ENCODE data around the gene USP8. TPM values are rescaled to one million over a fixed set of nuclear protein-coding genes. Genes with fewer than 3 reads are reported as not detected.

USP8 gene
- total and polyA plus RNA-seq, 4 donors = 20.4 to 42.8 (median 32.5) TPM

DNA sequence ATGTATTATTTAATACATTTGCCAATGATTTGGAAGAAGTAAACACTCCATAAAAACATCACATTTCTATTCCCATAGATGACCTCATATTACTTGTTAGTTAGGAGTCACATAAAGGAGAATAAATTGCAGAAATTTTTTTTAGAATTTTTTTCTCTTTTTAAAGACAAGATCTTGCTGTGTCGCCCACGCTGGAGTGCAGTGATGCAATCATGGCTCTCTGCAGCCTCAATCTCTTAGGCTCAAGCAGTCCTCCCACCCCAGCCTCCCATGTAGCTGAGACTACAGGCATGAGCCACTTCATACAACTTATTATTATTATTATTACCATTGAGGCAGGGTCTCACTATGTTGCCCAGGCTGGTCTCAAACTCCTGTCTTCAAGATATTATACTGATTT is 12.3 kb upstream of the USP8 start:
- Histone ChIP-seq H3K27me3 (ENCODE audit: control insufficient read depth in 4 of 4, insufficient read depth in 4 of 4, low read length in 3 of 4) (no peaks in the 10 kb centered on the region), H3K27ac (ENCODE audit: low read depth in 1 of 2, low read length in 2 of 2) (no peak overlapping the region), H3K4me3 (ENCODE audit: low read depth in 1 of 3, low read length in 3 of 3) (no peak overlapping the region), H3K36me3 (ENCODE audit: control insufficient read depth in 4 of 4, insufficient read depth in 3 of 4, low read depth in 1 of 4, low read length in 3 of 4) (no peaks in the 10 kb centered on the region), H3K9ac (ENCODE audit: low read depth in 1 of 2, low read length in 2 of 2) (no peak overlapping the region), H3K9me3 (ENCODE audit: control insufficient read depth in 4 of 4, low read length in 3 of 4) (no peaks in the 10 kb centered on the region), H3K4me1 (ENCODE audit: control insufficient read depth in 4 of 4, insufficient read depth in 4 of 4, low read length in 3 of 4) (no peaks in the 10 kb centered on the region)
- WGBS = 70% methylated on average over 2 of the region's 2 CpGs
- no peak for TF ChIP-seq HNF4A (conservative IDR thresholded peaks at IDR 0.05)
- no peak for TF ChIP-seq TAF1 (conservative IDR thresholded peaks at IDR 0.05)
- no peak for TF ChIP-seq HNF4G (IDR thresholded peaks at IDR 0.05)
- TF ChIP-seq SP1 (IDR thresholded peaks at IDR 0.05) = no peak
- TF ChIP-seq NR2F2 (IDR thresholded peaks at IDR 0.05) = no peak
- TF ChIP-seq, protein P1, sequence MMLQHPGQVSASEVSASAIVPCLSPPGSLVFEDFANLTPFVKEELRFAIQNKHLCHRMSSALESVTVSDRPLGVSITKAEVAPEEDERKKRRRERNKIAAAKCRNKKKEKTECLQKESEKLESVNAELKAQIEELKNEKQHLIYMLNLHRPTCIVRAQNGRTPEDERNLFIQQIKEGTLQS (IDR thresholded peaks at IDR 0.05) = no peak
- no peak for DNase-seq (ENCODE audit: low spot score)

DNA sequence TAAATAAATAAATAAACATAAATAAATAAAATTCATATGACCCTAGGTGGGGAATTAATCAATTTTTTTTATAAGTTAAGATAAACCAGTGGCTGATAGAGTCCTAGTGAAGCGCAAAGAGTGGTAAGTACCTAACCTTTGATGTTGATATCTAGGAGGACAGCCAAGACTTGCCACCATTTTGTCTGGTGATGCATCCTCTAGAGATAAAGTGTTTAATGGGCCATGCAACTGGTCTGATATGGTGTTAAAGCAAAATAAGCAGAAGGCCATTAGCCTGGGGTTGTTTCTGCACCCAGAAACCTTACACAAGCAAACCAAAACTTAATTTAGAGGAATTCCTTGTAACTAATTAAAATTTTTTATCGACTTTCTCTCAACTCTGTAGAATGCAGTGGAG is 9.6 kb upstream of the USP8 start:
- WGBS = 97% methylated on average over 2 of the region's 2 CpGs
- no peak for TF ChIP-seq HNF4A (conservative IDR thresholded peaks at IDR 0.05)
- TF ChIP-seq, protein P2, sequence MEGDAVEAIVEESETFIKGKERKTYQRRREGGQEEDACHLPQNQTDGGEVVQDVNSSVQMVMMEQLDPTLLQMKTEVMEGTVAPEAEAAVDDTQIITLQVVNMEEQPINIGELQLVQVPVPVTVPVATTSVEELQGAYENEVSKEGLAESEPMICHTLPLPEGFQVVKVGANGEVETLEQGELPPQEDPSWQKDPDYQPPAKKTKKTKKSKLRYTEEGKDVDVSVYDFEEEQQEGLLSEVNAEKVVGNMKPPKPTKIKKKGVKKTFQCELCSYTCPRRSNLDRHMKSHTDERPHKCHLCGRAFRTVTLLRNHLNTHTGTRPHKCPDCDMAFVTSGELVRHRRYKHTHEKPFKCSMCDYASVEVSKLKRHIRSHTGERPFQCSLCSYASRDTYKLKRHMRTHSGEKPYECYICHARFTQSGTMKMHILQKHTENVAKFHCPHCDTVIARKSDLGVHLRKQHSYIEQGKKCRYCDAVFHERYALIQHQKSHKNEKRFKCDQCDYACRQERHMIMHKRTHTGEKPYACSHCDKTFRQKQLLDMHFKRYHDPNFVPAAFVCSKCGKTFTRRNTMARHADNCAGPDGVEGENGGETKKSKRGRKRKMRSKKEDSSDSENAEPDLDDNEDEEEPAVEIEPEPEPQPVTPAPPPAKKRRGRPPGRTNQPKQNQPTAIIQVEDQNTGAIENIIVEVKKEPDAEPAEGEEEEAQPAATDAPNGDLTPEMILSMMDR (IDR thresholded peaks at IDR 0.05; ENCODE audit: low read depth, low read length, missing input control) = no peak
- TF ChIP-seq, protein P3, sequence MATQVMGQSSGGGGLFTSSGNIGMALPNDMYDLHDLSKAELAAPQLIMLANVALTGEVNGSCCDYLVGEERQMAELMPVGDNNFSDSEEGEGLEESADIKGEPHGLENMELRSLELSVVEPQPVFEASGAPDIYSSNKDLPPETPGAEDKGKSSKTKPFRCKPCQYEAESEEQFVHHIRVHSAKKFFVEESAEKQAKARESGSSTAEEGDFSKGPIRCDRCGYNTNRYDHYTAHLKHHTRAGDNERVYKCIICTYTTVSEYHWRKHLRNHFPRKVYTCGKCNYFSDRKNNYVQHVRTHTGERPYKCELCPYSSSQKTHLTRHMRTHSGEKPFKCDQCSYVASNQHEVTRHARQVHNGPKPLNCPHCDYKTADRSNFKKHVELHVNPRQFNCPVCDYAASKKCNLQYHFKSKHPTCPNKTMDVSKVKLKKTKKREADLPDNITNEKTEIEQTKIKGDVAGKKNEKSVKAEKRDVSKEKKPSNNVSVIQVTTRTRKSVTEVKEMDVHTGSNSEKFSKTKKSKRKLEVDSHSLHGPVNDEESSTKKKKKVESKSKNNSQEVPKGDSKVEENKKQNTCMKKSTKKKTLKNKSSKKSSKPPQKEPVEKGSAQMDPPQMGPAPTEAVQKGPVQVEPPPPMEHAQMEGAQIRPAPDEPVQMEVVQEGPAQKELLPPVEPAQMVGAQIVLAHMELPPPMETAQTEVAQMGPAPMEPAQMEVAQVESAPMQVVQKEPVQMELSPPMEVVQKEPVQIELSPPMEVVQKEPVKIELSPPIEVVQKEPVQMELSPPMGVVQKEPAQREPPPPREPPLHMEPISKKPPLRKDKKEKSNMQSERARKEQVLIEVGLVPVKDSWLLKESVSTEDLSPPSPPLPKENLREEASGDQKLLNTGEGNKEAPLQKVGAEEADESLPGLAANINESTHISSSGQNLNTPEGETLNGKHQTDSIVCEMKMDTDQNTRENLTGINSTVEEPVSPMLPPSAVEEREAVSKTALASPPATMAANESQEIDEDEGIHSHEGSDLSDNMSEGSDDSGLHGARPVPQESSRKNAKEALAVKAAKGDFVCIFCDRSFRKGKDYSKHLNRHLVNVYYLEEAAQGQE (IDR thresholded peaks at IDR 0.05) = no peak
- TF ChIP-seq, protein P4, sequence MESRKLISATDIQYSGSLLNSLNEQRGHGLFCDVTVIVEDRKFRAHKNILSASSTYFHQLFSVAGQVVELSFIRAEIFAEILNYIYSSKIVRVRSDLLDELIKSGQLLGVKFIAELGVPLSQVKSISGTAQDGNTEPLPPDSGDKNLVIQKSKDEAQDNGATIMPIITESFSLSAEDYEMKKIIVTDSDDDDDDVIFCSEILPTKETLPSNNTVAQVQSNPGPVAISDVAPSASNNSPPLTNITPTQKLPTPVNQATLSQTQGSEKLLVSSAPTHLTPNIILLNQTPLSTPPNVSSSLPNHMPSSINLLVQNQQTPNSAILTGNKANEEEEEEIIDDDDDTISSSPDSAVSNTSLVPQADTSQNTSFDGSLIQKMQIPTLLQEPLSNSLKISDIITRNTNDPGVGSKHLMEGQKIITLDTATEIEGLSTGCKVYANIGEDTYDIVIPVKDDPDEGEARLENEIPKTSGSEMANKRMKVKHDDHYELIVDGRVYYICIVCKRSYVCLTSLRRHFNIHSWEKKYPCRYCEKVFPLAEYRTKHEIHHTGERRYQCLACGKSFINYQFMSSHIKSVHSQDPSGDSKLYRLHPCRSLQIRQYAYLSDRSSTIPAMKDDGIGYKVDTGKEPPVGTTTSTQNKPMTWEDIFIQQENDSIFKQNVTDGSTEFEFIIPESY (IDR thresholded peaks at IDR 0.05) = no peak
- no peak for TF ChIP-seq GABPA (IDR thresholded peaks at IDR 0.05 in 1 of 2, conservative IDR thresholded peaks at IDR 0.05 in 1 of 2)
- TF ChIP-seq NR2F2 (IDR thresholded peaks at IDR 0.05) = no peak
- no peak for TF ChIP-seq HNF4G (IDR thresholded peaks at IDR 0.05)
- no peak for TF ChIP-seq RXRA (IDR thresholded peaks at IDR 0.05)
- no peak for TF ChIP-seq YY1 (IDR thresholded peaks at IDR 0.05)
- TF ChIP-seq SP1 (IDR thresholded peaks at IDR 0.05) = no peak
- TF ChIP-seq RAD21 (IDR thresholded peaks at IDR 0.05) = no peak
- TF ChIP-seq JUND (IDR thresholded peaks at IDR 0.05) = no peak
- TF ChIP-seq EGR1 (IDR thresholded peaks at IDR 0.05; ENCODE audit: low read depth in 2 of 2) = no peak
- no peak for TF ChIP-seq TAF1 (conservative IDR thresholded peaks at IDR 0.05)
- TF ChIP-seq, protein P5, sequence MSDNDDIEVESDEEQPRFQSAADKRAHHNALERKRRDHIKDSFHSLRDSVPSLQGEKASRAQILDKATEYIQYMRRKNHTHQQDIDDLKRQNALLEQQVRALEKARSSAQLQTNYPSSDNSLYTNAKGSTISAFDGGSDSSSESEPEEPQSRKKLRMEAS (IDR thresholded peaks at IDR 0.05) = no peak

More for the DNA sequence above, 9.6 kb upstream of the USP8 start:
- Histone ChIP-seq H3K9ac (ENCODE audit: low read depth in 1 of 2, low read length in 2 of 2) (no peak overlapping the region), H3K36me3 (ENCODE audit: control insufficient read depth in 4 of 4, insufficient read depth in 3 of 4, low read depth in 1 of 4, low read length in 3 of 4) (no peaks in the 10 kb centered on the region), H3K27me3 (ENCODE audit: control insufficient read depth in 4 of 4, insufficient read depth in 4 of 4, low read length in 3 of 4) (no peaks in the 10 kb centered on the region), H3K4me1 (ENCODE audit: control insufficient read depth in 4 of 4, insufficient read depth in 4 of 4, low read length in 3 of 4) (no peaks in the 10 kb centered on the region), H3K27ac (ENCODE audit: low read depth in 1 of 2, low read length in 2 of 2) (no peak overlapping the region), H3K9me3 (ENCODE audit: control insufficient read depth in 4 of 4, low read length in 3 of 4) (no peaks in the 10 kb centered on the region), H3K4me3 (ENCODE audit: low read depth in 1 of 3, low read length in 3 of 3) (no peak overlapping the region)
- DNase-seq (ENCODE audit: low spot score) = no peak
